Epidermal melanocyte (primary cell): ENCODE data around the gene MEI1.

Source experiments
- DNase-seq: peaks from one replicate; pipeline ENCODE4 v3.0.0; 2011; ENCODE audit warnings: low spot score; ENCODE audit not compliant: insufficient read length

MEI1 gene

DNA sequence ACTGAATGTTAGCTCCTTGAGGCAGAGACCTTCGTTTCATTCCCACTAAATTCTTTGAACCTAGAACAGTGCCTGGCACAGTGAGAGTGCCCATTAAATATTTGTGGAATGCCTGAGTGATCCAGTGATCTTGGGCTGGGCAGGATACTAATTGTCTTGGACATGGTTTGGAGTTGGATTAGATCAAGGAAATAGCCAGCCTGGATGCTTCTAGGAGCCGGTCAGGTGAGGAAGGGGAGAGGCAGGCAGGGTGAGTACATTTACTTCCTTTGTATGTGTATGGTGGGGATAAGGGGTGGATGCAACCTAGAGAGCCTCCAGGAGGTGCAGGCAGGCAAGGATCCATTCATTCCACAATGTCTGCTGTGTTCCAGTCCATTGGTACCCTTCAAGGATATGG is 137.2 kb downstream of the MEI1 start:
- DNase-seq: no peak

DNA sequence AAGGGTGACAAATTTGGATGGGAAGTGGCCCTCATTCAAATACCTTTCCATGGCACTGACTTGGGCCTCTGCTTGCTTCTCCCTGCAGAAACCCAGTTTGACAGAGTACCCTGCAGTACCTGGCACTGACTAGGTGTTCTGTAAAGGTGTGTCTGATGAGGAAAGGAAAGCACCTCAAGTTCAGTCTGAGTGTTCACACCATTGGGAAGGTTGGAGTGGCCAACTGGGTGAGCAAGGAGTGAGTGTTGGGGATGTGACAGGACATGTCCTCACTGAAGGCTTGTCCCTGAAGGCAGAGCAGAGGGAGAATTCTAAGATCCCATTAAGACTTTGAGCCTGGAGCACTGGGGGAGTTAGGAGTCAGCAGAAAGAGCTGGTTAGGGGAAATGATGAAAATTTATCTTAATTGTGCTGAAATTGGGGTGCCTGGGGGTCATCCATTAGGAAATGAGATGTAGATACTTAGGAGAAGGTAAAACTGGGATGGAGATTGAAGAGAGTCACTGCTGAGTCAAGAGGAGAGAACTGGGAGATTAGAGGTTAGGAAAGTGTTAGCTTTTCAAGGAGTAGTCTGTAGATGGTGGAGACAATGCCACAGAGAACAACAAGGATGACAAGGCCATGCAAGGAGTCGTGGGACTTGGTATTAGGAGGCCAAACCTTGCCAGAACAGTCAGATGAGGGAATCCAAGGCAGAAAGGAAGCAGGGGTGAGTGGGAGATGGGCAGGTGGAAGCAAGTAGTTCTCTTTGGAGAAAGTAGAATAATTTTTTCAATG is 139.7 kb downstream of the MEI1 start:
- DNase-seq: no peak

DNA sequence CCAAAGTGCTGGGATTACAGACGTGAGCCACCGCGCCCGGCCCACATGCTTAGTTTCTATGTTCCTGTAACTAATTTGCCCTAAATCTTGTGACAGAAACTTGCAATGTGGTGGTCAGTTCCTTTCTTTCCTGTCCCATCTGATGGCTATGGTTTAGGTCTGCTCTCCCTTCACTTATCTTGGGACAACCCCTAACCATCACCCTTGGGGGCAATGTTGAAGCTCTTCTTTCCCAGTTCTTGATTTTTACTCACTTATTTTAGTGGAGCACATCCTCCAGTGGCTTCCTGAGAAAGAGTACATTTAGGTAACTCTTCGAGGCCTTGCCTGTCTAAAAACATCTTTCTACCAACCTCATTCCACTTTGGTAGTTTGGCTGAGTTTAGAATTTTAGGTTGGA is 140.9 kb downstream of the MEI1 start:
- no peak for DNase-seq

DNA sequence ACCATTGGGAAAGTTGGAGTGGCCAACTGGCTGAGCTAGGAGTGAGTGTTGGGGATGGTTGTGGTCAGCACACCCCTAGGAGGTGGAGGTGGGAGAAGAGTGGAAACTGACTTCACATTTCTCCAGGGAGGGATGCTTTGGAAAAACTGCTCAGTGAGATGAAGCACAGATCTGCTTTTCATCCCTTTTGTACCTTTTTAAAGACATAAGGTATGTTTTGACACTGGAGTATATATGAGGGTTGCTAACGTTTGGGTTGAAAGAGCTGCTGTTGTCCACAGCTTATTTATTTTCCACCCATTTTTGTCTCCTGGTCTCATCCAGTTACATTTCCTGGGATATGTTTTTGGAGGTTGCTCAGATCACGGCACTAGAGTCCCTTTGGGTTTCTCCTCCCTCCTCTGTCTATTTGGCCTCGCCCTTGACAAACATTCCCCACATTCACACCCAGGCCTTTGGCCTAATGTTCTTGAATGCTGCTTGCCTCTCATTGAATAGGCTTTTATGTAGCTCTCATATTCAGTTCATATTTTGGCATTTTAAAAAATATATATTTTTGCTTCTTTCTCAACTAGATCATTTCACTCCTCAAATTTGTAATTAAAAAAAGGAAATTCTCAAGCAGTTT is 141.9 kb downstream of the MEI1 start:
- DNase-seq: no peak

DNA sequence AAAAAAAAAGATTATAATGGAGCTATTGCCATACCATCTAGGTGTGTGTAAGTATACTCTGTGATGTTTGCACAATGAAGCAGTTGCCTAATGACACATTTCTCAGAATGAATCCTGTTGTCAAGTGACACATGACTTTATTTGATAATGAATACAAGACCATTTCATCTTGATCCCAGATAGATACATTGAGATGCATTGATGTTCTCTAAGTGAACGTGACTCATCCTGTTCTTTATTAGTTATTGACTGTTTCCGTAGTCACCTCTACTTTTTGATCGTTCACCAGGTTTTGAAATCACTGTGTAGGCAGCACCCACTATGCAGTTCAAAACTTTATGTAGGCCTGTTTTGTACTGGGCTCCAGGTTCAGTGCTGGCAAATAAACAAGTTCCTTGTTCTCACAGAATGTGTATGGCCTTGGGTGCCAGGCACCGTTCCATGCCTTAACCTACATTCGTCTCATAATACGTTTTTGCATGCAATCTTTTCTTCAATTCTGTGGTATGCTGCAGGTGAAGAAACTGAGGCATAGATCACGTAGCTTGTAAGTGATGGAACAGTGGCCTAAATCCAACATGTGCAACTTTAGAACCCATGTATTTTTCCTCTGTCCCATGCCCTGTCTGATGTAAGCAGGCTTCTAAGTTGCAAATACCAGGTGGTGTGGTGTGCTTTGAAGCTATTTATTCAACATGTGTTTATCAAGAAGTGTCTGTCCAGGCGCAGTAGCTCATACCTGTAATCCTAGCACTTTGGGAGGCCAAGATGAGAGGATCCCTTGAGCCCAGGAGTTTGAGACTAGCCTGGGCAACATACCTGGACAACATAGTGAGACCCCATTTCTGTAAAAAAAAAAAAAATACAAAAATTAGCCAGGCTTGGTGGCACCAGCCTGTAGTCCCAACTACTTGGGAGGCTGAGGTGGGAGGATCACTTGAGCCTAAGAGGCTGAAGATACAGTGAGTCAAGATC is 144.0 kb downstream of the MEI1 start:
- DNase-seq: no peak

DNA sequence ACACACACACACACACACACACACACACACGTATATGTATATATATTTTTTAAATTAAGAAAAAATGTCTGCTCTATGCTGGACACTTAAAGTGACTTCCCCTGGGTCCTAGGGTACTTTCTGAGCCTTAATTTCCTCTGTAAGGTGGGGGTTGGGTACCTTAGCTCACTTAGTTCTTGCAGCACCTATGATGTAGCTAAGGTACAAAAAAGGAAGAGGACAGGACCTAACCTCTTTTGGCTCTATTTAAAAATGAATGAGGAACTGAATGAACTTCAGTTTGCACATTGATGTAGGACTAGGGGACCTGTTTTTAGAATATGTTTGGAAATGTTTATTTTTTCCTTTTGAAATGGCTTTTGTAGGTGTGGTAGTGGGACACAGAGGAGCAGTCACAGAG is 144.7 kb downstream of the MEI1 start:
- DNase-seq: no peak

DNA sequence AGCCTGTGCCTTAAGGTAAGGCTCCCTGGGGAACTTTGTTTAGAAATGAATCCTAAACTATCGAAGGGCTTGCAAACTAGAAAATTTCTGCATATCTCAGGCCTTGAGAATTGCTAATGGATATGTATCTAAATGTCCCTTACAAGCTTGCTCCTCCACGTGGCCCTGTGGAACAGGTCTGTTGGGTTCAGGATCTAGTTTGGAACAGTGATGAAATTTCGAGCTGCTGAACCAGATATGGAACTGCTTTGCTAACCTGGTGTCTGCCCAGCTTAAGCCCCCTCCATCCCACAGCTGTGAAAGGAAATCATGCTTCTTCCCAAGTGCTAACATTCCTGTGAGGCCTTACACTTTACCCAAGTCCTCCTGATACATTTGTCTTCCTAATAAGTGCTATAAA is 145.2 kb downstream of the MEI1 start:
- no peak for DNase-seq

DNA sequence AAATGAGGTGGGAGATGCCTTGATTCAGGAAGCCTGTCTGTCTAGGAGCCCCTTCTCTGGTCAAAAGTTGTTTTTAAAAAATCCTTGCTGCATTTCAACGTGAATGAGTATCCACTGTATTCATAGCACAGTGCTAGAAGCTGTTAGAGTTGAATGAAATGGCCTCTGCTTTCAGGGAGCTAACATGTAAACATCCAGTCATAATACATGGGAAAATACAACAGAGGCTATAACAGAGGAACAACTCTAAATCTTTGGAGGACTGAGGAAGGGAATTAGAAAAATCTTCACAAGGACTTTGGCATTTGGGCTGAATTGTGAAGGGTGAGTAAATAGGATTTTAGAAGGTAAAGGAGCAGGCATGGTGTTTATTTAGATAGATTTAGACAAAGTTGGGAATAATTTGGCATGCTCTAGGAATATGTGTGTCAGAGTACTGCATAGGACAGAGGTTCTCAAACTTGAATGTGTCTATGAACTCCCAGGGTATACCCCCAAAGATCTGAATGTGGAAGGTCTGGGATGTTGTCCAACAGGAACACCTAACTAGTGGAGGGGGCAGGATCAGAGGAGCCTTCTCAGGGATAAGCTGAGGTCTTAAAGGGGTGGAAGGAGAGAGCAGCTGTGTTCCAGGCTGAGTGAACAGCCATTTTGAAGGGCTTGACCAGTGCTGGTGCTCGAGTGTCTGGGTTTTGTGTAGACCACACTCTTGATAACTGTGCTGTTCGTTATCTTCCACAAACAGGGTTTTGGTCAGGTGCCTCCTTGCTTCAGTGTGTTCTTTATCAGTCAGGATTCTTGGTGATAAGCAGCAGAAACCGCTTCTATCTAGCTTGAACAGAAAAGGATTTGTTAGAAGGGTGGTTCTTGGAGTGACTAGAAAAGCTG is 146.3 kb downstream of the MEI1 start:
- no peak for DNase-seq

DNA sequence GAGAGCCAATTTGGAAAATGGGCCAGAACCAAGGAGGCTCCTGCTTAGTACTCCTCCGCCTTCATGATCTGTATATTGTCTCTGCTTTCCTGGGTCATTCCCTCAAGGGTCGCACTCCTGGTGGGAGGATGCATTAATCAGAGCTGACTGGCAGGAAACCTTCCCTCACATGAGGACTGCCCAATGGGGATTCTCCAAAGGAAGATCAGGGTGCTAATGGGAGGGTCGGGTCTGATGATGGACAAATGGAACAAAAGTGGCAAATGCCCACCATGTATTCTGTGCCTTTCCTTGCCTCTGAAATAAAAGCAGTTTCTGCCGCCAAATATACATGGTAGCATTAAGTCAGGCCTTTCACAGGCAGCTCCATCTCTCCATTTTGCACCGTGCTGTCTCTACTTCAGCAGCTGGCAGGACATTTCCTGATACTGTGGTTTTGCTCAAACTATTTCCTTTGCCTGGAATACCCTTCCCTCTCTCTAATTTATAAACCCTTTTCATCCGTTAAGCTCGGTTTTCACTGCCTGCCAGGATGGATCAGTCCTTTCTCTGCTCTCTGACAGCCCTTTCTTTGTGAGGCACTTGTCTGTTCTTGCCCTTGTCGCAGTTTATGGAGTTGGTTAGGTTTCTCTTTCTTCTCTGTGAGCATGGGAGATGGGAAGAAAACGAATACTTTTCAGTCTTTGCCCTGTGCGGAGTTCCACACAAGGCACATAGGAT is 147.1 kb downstream of the MEI1 start:
- no peak for DNase-seq

DNA sequence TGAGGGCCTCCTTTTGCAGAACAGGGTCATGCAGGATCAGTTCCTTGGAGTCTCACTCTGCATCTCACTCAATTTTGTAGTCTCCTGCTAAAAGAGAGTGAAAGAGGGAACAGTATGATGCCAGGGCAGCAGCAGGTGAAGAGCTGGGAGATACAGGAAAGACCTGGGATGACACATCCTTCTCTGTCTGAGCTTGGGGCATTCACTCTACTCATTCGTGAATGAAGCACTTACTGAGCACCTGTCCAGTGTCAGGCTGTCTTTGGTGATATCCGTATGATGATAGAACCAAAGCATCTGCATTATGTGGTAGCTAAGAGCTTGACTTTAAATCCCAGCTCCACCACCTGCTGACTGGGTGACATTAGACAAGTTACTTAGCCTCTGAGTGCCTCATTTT is 148.0 kb downstream of the MEI1 start:
- DNase-seq: no peak

DNA sequence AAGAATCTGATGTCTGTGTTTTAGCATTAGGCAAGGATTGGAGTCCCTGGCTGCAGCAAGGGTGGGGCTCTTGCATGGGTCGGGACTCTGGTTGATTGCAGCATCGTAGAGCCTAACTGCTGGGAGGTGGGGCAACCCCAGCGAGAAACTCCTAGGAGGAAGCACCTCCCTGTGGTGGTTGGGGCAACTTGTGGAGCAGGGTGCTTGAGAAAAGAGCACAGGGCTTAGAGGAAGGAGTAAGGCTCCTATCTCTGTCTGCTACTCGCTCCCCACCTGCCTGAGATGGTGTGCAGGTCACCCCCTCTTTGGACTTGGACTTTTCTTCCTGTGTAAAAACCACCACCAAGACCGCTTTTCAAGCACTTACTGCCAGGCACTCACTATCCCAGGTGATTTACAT is 149.2 kb downstream of the MEI1 start:
- DNase-seq: no peak
